Measurements from ENCODE around the gene CIDEC. TPM values are rescaled to one million over a fixed set of nuclear protein-coding genes. Genes with fewer than 3 reads are reported as not detected.

The CIDEC gene
- total and polyA plus RNA-seq, 9 of the 15 experiments (the other 6 are each of a cell fraction or from before 2014, with no cell fraction given): not detected

- TF ChIP-seq CREB3 (tag; conservative IDR thresholded peaks at IDR 0.05; ENCODE audit: low read depth): no peak
- TF ChIP-seq GATA2 (CRISPR knock-in tag; IDR thresholded peaks at IDR 0.05): peak; percentile 57
- TF ChIP-seq NR1H2 (CRISPR knock-in tag; IDR thresholded peaks at IDR 0.05): no peak
- peak; percentile 89 for TF ChIP-seq HDGF (IDR thresholded peaks at IDR 0.05)
- 0 out of 2 replicates have a peak, but pooled peaks have one; percentile 8 for TF ChIP-seq HINFP (tag; conservative IDR thresholded peaks at IDR 0.05; ENCODE audit: low read depth)
- 0 out of 2 replicates have a peak, but pooled peaks have one; percentile 54 for TF ChIP-seq HES1 (IDR thresholded peaks at IDR 0.05; ENCODE audit: low read depth)
- TF ChIP-seq ZNF609 (CRISPR knock-in tag; IDR thresholded peaks at IDR 0.05; ENCODE audit: borderline replicate concordance): no peak
- TF ChIP-seq CTCFL (IDR thresholded peaks at IDR 0.05; ENCODE audit: borderline replicate concordance, insufficient read depth, low read depth, low read length, poor library complexity, severe bottlenecking): no peak
- TF ChIP-seq NCOA2 (IDR thresholded peaks at IDR 0.05; ENCODE audit: partially characterized antibody in 2 of 2): no peak
- TF ChIP-seq KLF6 (CRISPR knock-in tag; IDR thresholded peaks at IDR 0.05; ENCODE audit: borderline replicate concordance): no peak
- peak; percentile 61; the same call in 1 of the 2 replicates for TF ChIP-seq EHMT2 (IDR thresholded peaks at IDR 0.05)
- no peak for TF ChIP-seq ATF7 (IDR thresholded peaks at IDR 0.05)
- peak; percentile 89 for TF ChIP-seq ELF4 (CRISPR knock-in tag; IDR thresholded peaks at IDR 0.05)
- peak; percentile 51; the same call in 1 of the 2 replicates for TF ChIP-seq SMARCA5 (IDR thresholded peaks at IDR 0.05)
- TF ChIP-seq CTBP1 (IDR thresholded peaks at IDR 0.05; ENCODE audit: borderline replicate concordance): 0 out of 2 replicates have a peak, but pooled peaks have one; percentile 13
- no peak for TF ChIP-seq ZC3H4 (CRISPR knock-in tag; IDR thresholded peaks at IDR 0.05; ENCODE audit: borderline replicate concordance)
These were observed 19.3 kb upstream of the CIDEC start (continued) for GRCh38 chr3:9899289-9899791.
